NCI-H1417 treated with DMSO at 0.1 percent for 48 hours (cell line): ENCODE results near the gene INSYN2A.

ENCODE experiments used
- DNase-seq: peaks from one replicate; lab custom pipeline; 2025; lab: John Stamatoyannopoulos, UW

Gene INSYN2A, protein sequence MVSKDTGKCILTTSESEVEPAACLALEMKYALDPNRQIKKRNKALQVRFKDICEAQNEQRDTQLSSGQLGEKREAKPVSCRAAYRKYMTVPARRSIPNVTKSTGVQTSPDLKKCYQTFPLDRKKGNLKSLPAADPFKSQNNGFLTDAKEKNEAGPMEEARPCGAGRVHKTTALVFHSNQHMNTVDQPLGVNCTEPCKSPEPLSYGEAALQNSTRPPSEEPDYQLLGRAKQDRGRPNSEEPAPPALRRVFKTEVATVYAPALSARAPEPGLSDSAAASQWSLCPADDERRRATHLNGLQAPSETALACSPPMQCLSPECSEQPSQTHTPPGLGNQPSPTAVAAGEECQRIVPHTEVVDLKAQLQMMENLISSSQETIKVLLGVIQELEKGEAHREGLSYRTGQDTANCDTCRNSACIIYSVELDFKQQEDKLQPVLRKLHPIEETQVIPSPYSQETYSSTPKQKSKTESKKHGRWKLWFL

DNA sequence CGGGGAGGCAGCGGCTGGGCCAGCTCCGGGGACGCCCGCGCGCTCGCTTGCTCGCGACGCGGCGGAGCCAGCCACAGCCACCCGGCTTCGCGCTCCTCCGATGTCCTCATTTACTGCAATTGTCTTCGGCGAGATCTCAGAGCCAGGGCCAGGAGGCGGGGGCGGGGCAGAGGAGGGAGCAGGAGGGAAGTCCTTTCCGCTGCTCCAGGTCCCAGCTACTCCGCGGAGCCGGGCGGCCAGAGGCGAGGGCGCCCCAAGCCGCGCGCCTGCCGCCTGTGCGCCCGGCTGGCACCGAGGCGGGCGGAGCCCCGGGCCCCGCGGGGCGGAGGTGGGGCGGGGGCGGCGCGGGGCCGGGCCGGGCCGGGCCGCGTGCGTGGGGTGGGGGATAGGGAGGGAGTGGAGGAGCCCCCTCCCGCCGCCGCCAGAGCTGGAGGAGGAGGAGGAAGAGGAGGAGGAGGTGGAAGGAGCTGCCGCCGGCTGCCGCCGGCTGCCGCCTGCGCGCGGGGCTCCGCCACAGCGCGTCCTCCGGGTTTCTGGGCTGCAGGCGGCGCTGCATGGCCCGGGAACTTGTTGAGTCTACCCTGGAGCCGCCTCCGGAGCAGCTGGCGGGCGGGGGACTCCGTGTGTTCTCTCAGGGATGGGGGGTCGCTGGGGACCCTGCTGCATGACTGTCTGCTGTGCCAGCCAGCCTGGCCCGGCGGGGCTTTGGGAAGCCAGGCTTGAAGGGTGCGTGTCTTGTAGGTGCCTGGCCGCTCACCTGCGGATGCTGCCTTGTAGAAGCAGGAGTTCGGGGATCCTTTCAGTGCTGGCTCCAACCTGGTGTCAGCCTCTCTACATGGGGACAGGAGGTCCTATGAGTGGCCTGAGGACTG lies at the start of gene INSYN2A:
INSYN2A (minus strand) TSS at position 310 of the 872 bp plus-strand sequence. CDS start 20,196 bp downstream, outside the sequence.
- DNase-seq = no peak

DNA sequence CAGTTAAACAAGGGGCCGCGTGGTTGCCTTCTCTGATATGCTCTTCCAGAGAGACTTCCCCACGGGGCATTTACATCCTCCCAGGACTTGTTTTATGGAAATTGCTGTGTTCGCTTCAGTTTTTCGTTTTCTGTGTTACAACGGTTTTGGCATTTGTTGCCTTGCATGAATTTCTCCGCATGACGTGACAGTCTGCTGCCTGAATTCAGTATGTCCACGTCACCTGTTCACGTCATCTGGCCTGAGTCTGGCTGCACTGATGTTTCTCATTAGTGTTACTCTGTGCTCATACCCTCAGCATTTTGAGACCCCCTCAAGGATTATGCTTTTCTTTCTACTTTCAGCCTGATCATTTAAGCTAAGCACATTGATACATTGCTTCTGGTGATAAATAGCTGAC lies 49.1 kb upstream of the INSYN2A start:
- DNase-seq = no peak

DNA sequence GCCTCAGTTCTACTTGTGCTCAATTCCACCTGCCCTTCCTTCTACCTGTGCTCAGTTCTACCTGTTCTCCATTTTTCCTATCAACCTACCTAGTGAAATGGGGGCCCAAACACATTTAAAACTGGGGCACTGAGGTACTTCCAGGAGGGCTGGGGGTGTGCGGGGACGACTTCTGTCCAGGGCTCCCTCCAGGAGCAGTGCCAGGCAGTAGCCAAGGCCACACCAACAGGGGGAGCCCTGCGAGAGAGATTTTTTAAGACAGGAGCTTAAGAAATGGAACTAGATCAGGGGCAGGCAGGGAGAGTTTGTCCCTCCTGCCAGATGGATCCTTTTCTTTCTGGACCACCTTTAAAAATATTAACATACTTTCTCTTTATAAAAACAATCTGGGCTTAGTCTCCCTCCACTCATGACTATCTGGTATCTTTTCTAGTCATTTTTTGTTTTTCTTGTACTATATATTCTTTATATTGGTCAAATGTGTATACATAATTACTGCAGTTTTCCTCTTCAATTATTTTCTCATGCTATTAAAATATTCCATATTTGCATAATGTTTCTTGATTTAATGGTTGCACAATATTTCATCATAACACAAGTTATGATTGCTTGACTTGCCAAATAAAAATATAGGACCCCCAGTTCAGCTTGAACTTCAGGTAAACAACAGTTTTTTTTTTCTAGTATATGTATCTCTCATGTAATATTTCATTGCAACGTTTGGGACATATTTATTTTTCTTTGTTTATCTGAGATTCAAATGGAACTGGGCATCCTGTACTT lies 47.3 kb upstream of the INSYN2A start:
- DNase-seq = no peak

DNA sequence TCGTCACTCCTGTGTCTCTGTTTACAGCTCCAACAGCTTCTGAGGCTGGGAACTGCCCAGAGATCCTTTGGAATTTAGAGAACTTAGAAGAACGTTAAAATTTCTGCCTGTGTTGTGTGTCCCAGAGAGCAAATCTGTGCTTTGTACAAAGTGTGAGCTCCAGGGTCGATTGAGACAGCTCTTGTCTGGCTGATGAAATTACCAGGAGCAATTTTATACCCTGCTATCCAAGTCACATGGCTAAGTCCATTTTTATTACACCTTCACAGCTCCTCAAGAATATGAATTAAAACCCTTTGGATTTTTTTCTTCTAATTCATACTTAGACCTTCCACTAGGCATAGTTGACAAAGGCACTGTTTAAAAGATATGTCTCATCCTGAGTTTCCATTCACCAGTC lies 46.5 kb upstream of the INSYN2A start:
- no peak for DNase-seq

DNA sequence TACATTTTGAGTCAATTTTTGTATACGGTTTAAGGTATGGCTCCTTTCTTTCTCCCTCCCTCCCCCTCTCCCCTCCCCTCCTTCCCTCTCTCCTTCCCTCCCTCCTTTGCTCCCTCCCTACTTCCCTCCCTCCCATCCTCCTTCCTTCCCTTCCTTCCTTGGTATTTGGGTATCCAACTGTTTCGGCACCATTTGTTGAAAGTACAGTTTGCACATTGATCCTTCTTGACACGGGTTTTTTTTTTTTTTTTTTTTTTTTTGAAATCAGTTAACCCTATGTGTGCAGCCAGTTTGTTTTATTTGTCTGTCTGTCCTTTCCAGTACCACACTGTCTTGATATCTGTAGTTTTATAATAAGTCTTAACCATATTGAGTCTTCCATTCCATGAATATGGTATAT lies 39.9 kb upstream of the INSYN2A start:
- no peak for DNase-seq

DNA sequence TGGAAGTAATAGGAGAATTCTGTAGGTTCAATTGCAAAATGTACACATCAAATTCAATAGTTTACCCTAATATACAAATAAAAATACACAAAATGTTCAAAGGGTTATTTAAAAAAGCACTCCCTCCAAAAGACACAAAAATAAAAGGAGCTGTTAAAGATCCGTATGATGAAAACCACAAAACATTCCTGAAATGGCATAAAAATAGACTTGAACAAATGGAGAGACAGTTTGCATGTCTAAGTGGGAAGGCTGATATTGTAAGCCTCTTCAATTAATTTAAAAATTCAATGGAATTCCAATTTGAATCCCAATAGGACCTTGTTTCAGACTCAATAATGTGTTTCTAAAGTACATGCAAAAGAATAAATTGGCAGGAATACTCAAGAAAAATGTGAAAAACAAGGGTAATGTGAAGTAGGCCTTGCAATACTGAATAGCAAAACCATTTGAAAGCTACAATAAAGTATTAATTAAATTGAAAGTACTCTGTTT lies 38.0 kb upstream of the INSYN2A start:
- no peak for DNase-seq

DNA sequence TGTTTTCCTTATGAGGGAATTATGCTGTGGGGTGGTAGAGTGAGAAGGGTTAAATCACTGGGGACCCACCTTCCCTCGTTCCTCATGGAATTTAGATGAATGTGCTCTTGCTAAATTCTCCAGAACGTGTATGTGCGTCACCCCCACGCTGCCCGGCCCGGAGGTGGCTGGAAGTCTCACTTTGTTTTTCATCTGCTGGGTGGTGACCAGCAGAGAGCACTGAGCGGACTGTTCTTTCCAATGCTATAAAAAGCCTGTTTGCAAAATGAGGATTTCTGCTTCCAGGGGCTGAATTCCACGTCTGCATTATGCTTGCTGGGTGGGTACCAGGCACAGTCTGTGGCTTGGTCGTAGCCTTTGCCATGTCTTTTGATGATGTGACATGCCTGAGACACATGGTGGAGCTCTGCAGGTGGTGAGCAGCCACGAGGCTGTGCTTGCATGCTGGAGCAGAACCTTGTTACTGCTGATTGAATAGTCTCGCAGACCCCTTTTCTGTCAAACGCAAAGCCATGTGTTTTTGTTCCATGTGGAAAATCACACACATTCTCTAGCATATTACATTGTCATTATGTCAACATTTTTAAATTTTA lies 31.9 kb upstream of the INSYN2A start:
- DNase-seq = no peak

DNA sequence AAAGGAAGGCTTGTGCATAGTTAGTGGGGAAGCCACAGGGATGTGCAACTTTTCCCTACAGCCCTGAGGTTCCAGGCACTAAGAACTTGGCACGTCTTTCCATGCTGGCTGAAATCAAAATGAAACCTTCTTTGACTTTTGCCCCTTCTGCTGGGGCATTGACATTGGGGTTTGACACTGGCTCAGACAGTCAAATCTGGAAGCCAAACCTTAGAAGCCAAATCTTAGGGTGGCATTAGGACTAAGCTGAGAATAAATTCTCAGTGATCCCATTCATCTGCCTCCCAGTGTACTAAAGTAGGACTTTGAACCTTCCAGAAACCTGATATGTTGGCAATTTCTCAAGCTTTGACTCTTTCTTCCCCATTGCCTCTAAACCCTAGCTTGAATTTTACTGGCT lies 31.3 kb upstream of the INSYN2A start:
- DNase-seq = no peak

DNA sequence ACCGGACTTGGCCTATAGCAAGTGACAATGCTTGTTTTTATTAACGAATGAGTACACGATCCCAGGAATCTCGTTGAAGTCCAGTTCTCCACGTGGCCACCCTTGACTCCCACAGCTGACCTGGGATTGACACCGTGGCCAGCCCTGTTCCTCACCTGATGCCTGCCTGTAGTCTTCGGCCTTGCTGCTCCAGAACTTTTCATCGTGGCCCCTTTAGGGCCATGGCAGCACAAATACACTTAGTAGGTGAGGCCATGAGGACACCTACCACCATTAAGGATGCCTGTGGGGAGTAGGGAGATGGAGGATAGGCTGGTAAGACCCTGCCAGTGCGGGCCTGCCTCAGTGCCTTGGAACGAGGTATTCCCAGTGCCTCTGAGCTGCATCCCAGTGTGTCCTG lies 30.6 kb upstream of the INSYN2A start:
- no peak for DNase-seq

DNA sequence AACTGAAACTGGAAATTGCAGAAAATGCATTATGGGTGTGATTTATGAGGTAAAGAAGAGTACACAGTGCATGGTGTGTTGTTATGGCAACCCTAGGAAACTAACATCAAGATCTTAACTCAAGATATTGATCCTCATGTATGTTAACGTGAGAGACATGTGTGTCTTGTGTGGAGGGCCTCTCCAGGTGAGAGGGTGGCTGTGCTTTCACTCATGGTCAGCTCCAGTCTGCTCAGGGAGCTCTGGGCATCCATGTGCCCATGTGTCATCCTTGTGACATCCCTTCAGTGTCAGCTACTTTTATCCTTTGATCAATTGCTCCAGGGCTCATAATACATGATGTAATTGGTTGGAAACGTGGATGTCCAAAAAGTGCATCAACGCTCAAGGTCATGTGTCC lies 24.9 kb upstream of the INSYN2A start:
- no peak for DNase-seq

DNA sequence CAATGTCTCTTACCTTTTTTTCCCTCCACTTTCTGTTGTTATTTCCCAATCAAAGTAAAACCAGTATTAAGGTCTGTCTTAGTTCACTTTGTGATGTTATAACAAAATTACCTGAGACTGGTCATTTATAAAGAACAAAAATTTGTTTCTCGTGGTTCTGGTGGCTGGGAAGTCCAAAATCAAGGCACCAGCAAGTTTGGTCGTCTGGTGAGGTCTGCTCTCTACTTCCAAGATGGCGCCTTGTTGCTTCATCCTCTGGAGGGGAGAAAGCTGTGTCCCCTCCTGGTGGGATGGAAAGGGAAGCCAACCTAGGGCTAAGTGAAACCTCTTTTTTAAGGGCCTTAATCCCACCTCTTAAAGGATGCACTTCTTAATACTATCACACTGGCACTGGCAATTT lies 22.3 kb upstream of the INSYN2A start:
- no peak for DNase-seq

DNA sequence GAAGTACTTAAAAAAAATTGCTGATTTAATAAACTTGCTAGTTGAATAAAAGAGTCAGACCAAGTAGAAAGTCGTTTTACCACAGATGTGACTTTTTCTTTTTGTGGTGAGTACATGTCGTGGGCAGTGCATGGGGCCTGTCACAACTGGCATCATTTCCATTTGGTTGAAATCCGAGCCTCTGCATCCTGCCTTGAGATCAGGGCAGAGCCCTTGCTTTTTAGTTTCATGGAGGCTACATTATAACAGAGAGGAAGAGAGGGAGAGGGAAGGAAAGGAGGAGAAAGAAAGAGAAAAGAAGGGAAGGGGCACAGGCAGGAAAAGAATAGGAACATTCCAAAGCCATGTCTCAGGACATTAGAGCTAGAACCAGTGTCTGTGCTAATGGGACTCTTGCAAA lies 20.4 kb upstream of the INSYN2A start:
- DNase-seq = no peak

DNA sequence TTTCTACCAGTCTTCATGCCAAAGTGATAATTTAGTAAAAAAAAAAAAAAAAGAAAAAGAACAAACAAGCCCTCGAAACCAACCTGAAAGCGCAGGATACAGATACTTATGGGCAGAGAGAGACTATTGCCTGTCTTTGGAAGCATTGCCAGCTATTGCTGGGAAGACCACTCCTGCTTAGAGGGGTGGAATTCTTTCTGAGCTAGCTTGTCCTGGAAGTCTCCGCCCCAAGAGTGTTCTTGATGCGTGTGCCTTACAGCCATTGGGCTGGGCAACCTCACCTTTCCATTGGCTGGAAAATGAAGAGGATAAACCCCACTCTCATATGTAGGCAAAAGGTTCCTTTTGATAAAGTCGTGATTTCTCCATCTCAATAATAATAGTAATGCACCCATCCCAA lies 19.9 kb upstream of the INSYN2A start:
- no peak for DNase-seq

DNA sequence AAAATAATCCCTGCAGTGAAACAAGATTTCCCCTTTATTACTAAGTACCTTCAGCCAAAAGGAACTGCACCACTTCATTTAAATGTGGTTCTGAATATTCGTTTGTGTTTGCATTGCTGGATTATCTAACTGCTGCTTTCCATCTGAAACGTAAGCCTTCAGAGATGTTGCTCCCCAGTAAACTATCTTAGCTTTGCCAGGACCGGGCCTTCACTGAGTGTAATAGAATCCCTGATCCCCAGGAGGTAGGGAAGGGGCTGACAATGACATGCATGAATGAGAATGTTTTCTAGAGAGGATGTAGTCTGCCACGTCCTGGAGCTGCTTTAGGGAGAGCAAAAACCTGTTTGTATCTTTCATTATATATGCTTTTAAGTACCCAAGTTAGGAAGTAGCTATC lies 19.5 kb upstream of the INSYN2A start:
- DNase-seq = no peak

DNA sequence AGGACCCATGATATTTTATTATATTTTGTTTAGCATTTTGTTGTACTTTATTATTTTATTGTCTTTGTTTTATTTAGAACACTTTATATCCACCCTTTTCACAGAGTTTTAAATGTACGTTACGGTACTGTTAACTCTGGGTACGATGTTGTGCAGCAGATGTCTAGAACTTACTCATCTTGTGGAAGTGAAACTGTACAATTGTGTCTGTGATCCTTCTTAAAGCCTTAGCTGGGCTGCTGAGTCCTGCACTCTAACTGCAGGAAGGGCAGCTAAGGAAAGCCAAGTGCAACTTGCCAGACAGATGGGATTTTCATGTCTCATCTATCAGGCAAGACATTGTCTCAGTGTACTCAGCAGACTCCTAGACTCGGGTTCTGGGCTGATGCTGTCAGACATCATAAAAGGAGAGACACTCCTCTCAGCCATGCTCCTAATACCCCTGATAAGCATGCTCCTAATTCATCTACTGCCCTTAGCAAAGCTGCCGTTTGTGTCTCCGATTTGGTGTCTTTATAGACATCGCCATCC lies 14.6 kb upstream of the INSYN2A start:
- DNase-seq = no peak

DNA sequence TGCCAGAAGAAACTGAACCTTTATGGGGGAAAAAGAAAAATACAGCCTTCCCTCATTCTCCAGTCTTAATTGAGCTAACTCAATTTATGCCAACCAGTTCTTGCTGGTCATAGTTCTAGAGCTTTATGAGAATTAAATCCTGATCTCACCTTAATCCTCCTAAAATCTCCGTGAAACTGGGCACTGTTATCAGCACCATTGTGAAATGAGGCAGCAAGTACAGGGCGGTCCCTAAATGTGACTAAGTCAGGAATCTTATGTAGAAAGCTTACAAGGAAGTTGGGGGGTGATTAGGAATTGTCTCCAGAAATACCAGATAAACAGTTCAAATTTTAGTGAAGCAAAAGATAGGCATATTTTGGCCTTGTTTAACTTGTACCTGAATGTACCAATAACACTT lies 10.7 kb upstream of the INSYN2A start:
- DNase-seq = no peak

DNA sequence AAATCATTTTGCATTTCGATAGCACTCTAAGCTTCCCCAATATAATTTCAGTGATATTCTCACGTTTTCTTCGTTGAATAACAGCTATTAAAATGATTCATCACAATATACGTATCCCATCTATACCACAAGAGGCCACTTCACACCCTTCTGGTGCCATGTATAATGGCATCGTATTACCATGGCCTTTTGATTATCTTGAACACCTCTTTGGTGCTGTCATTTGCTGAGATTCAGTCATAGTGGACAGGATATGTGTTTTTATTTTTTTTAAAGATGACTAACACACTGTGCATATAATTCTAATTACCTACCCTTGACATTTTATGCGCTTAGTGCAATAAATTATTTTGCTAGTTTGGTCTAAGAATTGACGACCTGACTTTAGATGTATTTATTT lies 6.7 kb upstream of the INSYN2A start:
- DNase-seq = no peak

DNA sequence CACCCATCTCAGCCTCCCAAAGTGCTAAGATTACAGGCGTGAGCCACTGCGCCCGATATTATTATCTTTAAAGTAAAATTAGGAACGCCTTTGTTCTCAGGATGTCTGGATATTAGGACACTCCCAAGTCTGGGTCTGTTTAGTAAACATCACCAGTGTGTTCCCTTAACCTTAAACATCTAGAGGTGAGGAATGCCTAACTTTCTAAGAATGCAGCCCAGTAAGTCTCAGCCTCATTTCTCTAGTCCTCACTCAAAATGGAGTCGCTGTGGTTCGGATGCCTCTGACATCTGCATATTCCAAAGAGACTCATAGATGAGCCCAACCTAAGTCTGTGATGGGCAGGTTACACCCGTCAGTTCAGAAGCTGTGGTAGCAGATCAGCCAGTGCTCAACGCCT lies 4.3 kb upstream of the INSYN2A start:
- no peak for DNase-seq

DNA sequence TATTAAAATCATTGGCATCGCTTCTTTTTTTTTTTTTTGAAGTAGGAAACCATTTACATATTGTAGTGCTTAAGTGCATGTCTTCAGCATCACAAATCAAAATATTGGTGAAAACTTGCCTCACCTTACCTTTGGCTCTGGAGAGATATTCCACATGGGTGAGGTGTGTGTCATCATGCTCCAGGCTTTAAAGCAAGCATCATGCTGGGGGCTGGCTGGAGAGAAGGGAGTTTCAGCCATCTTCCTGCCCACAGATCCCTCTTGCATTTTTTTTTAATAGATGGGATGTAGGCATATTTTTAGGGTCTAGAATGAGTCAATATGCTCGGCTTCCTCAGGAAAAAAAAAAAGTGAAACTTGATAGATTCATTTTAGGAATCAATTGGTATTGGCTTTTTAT lies 2.3 kb upstream of the INSYN2A start:
- no peak for DNase-seq

DNA sequence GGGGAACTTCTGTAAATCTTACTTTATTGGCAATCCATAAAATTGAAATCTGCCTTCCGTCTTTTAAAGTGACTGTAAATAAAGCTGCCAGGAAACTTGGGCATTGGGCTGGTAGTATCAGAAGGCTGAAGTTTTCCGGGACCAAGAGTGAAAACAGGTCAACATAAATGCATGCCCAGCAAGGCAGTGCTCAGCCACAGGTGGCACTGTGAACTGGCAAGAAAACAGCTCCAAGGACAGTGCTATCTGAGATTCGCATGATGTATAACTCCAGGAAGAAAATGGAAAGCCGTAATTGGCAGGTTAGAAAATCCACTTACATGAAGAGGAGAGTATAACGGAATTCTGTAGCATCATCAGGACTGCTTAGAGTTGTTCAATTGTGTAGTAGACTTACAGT lies 1.9 kb upstream of the INSYN2A start:
- DNase-seq = no peak

DNA sequence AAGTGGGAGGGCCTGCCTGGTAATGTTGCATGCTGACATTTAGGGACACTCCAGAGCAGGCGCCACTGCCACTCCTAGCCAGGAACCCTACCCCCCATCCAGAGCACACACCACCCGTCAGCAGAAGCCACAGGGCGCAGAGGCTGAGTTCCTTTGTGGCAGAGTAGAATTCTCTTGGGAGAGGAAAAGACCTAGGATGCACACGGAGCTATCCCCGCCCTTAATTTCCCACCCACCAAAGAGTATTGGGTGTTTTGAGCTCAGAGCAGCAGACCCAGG lies 702 bp upstream of the INSYN2A start:
- DNase-seq = no peak
